Measurements from ENCODE around the gene ZNF410.

ZNF410 gene

GRCh38 chr14:73887318-73887616, 608 bp downstream of the ZNF410 start:
- Histone ChIP-seq H3K9me3 (ENCODE audit: insufficient read depth, low read length) (no peaks in the 10 kb centered on the region), H3K27me3 (ENCODE audit: low read depth, low read length) (no peaks in the 10 kb centered on the region), H3K4me2 (ENCODE audit: low read length) (peak overlapping the region; percentile 76), H3K79me2 (ENCODE audit: low read length) (peaks cover 67% of the 10 kb centered on the region), H3K4me1 (ENCODE audit: low read length) (peaks cover 24% of the 10 kb centered on the region), H4K20me1 (ENCODE audit: insufficient read depth, low read length) (no peaks in the 10 kb centered on the region; the same call in 1 of the 2 replicates), H3K36me3 (replicated peaks; ENCODE audit: low read depth, low read length) (no peaks in the 10 kb centered on the region), H3K27ac (ENCODE audit: low read length) (peak overlapping the region; percentile 60), H2AFZ (ENCODE audit: low read depth, low read length) (peak overlapping the region; percentile 62; the same call in 1 of the 2 replicates), H3K4me3 (ENCODE audit: low read length) (peak overlapping the region; percentile 96), H3K9ac (ENCODE audit: low read length) (peak overlapping the region; percentile 93)
- TF ChIP-seq CTCF (IDR thresholded peaks at IDR 0.05; ENCODE audit: low read depth, low read length), result no peak
- no peak for TF ChIP-seq EZH2phosphoT487 (IDR thresholded peaks at IDR 0.05; ENCODE audit: low read depth)

GRCh38 chr14:73887694-73888459, 1.2 kb downstream of the ZNF410 start:
- H4K20me1 ChIP-seq (ENCODE audit: insufficient read depth, low read length), result no peaks in the 10 kb centered on the region; the same call in 1 of the 2 replicates
- TF ChIP-seq EZH2phosphoT487 (IDR thresholded peaks at IDR 0.05; ENCODE audit: low read depth), result no peak
- no peak for TF ChIP-seq CTCF (IDR thresholded peaks at IDR 0.05; ENCODE audit: low read depth, low read length)

GRCh38 chr14:73888460-73888725, 1.7 kb downstream of the ZNF410 start:
- Histone ChIP-seq H3K79me2 (ENCODE audit: low read length) (peaks cover 72% of the 10 kb centered on the region), H3K36me3 (replicated peaks; ENCODE audit: low read depth, low read length) (peaks cover 3% of the 10 kb centered on the region), H2AFZ (ENCODE audit: low read depth, low read length) (no peak overlapping the region), H3K27me3 (ENCODE audit: low read depth, low read length) (no peaks in the 10 kb centered on the region), H3K9me3 (ENCODE audit: insufficient read depth, low read length) (no peaks in the 10 kb centered on the region), H3K4me3 (ENCODE audit: low read length) (peak overlapping the region; percentile 96), H4K20me1 (ENCODE audit: insufficient read depth, low read length) (no peaks in the 10 kb centered on the region; the same call in 1 of the 2 replicates), H3K27ac (ENCODE audit: low read length) (no peak overlapping the region), H3K9ac (ENCODE audit: low read length) (no peak overlapping the region), H3K4me2 (ENCODE audit: low read length) (peak overlapping the region; percentile 76), H3K4me1 (ENCODE audit: low read length) (peaks cover 24% of the 10 kb centered on the region)
- TF ChIP-seq CTCF (IDR thresholded peaks at IDR 0.05; ENCODE audit: low read depth, low read length), result no peak
- no peak for TF ChIP-seq EZH2phosphoT487 (IDR thresholded peaks at IDR 0.05; ENCODE audit: low read depth)

More at GRCh38 chr14:73887694-73888459, 1.2 kb downstream of the ZNF410 start:
- Histone ChIP-seq H3K36me3 (replicated peaks; ENCODE audit: low read depth, low read length) (no peaks in the 10 kb centered on the region), H3K79me2 (ENCODE audit: low read length) (peaks cover 69% of the 10 kb centered on the region), H3K4me3 (ENCODE audit: low read length) (peak overlapping the region; percentile 96), H3K27ac (ENCODE audit: low read length) (peak overlapping the region; percentile 60; the same call in 1 of the 2 replicates), H3K4me1 (ENCODE audit: low read length) (peaks cover 24% of the 10 kb centered on the region), H3K4me2 (ENCODE audit: low read length) (peak overlapping the region; percentile 76), H2AFZ (ENCODE audit: low read depth, low read length) (no peak overlapping the region), H3K9ac (ENCODE audit: low read length) (peak overlapping the region; percentile 93), H3K9me3 (ENCODE audit: insufficient read depth, low read length) (no peaks in the 10 kb centered on the region), H3K27me3 (ENCODE audit: low read depth, low read length) (no peaks in the 10 kb centered on the region)

GRCh38 chr14:73888971-73889370, 2.3 kb downstream of the ZNF410 start:
- Histone ChIP-seq H3K4me1 (ENCODE audit: low read length) (peaks cover 24% of the 10 kb centered on the region), H3K4me3 (ENCODE audit: low read length) (no peak overlapping the region), H3K4me2 (ENCODE audit: low read length) (no peak overlapping the region), H3K36me3 (replicated peaks; ENCODE audit: low read depth, low read length) (peaks cover 7% of the 10 kb centered on the region), H4K20me1 (ENCODE audit: insufficient read depth, low read length) (no peaks in the 10 kb centered on the region; the same call in 1 of the 2 replicates), H2AFZ (ENCODE audit: low read depth, low read length) (no peak overlapping the region), H3K27me3 (ENCODE audit: low read depth, low read length) (no peaks in the 10 kb centered on the region), H3K9me3 (ENCODE audit: insufficient read depth, low read length) (no peaks in the 10 kb centered on the region), H3K9ac (ENCODE audit: low read length) (no peak overlapping the region), H3K79me2 (ENCODE audit: low read length) (peaks cover 72% of the 10 kb centered on the region), H3K27ac (ENCODE audit: low read length) (no peak overlapping the region)
- TF ChIP-seq EZH2phosphoT487 (IDR thresholded peaks at IDR 0.05; ENCODE audit: low read depth) (no peak), CTCF (IDR thresholded peaks at IDR 0.05; ENCODE audit: low read depth, low read length) (no peak)

Measured in OCI-LY3 (cell line).